Hepatic stellate cell (primary cell): ENCODE results near the gene GNPTAB.

ENCODE experiments used
- DNase-seq: peaks from one replicate; pipeline ENCODE4 v3.0.0; 2011; ENCODE audit warnings: low spot score

Gene GNPTAB

GRCh38 chr12:101804409-101804808, 26.4 kb downstream of the GNPTAB start:
- DNase-seq = no peak

DNA sequence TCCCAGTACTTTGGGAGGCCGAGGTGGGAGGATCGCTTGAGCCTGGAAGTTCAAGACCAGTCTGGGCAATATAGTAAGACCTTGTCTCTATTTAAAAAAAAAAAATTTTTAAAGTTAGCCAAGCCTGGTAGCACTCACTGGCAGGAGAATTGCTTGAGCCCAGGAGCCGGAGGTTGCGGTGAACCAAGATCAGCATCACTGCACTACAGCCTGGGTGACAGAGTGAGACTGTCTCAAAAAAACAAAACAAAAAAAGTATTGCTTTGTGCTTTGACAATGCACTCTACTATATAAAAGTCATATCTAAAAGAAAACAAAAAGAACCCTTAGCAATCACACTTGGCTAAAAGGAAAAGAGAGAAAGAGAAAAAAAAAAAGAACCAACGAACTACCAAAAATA, 26.8 kb downstream of the GNPTAB start:
- DNase-seq = no peak

- no peak for DNase-seq
Observed at GRCh38 chr12:101802486-101802885, 28.3 kb downstream of the GNPTAB start.

- DNase-seq = no peak
Observed at GRCh38 chr12:101799774-101800173, 31.0 kb downstream of the GNPTAB start.

GRCh38 chr12:101795786-101796185, 35.0 kb downstream of the GNPTAB start:
- DNase-seq = no peak

DNA sequence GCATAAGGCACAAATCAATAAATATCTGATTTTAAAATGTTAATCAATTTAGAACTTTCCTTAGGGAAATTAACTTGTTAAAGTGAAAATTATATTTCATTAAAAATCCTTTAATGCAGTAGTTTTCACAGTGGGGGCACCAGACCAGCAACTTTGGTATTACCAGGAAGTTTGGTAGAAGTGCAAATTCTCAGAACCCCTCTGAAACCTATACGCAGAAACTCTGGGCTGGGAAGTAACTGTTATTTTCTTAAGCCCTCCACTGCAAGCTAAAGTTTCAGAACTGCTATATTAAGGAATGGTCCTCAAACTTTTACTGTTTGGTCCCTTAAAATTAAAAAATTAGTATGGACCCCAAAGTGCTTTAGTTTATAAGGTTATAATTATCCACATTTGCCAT, 35.7 kb downstream of the GNPTAB start:
- DNase-seq = no peak

DNA sequence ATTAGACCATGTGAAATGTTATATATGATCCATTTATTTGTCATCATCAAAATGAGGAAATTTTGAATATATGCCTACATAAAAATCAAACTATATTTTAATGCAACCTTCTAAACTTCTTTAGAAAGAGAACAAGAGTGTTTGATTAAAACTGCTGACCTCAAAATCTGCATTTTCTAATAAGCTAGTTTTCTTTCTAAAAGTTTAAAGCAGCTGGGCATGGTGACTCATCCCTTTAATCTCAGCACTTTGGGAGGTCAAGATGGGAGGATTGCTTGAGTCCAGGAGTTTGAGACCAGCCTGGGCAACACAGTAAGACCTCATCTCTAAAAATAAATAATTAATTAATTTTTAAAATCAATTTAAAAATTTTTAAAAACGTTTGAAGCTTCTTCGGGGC, 36.2 kb downstream of the GNPTAB start:
- no peak for DNase-seq

DNA sequence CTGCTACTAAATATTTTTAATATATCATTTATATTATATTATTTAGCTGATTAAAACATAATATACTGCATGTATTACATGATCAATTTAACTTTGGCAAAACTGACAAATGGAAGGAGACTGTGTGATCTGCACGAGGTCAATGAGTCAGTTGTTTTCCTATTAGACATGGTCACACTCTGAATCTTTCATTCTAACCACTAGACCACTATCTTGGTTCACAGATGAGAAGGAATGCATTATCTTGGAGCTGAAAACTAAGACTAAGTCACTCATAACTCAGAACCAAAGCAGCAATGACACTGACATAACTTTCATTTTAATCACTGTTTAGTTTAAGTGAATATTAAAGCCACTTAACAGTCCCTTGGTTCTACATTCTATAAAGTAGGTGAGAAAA, 37.4 kb downstream of the GNPTAB start:
- DNase-seq = peak; percentile 37

- DNase-seq = no peak
Observed at GRCh38 chr12:101792046-101792931, 38.5 kb downstream of the GNPTAB start.

GRCh38 chr12:101789171-101789570, 41.6 kb downstream of the GNPTAB start:
- DNase-seq = no peak

- no peak for DNase-seq
Observed at GRCh38 chr12:101785671-101786070, 45.1 kb downstream of the GNPTAB start.

- DNase-seq = no peak
Observed at GRCh38 chr12:101784376-101784775, 46.4 kb downstream of the GNPTAB start.

- DNase-seq = no peak
Observed at GRCh38 chr12:101783838-101784237, 46.9 kb downstream of the GNPTAB start.

DNA sequence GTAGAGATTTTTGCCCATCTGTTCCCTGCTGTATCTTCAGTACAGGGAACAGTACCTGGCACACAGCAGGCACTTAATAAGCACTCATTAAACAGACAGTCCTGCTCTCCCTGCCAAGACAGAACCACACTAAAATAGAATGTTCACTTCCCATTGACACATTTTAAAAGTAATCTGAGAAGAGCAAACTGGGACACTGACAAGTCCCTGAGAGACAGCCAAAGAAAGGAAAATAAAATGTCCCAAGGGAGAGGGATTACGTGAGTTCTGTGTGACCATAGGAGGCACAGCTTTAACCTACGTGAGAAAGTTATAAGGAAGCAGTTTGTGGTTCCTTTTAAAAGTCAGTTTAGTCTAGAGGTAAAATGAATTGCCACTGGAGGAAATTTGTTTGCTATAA, 47.6 kb downstream of the GNPTAB start:
- DNase-seq = no peak

DNA sequence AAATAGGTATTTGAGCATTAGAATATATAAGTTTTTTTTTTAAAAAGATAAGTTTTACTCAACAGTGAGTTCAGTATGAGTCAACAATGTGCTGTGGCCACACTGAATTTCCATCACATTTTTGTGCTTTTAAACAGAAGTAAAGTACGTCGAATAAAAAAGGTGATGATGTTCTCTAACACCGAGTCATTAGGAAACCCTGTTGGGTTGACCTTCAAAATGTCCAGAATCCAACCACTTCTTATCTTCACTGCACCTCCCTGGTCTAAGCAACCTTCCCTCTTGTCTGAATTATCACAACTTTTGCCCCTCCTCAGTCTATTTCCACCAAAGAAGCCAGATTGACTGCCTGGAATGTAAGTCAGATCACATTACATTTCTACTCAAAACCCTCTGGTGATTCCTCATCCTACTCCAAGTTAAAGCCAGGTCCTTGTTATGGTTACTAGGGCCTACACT, 48.5 kb downstream of the GNPTAB start:
- no peak for DNase-seq

GRCh38 chr12:101781834-101782233, 48.9 kb downstream of the GNPTAB start:
- no peak for DNase-seq

DNA sequence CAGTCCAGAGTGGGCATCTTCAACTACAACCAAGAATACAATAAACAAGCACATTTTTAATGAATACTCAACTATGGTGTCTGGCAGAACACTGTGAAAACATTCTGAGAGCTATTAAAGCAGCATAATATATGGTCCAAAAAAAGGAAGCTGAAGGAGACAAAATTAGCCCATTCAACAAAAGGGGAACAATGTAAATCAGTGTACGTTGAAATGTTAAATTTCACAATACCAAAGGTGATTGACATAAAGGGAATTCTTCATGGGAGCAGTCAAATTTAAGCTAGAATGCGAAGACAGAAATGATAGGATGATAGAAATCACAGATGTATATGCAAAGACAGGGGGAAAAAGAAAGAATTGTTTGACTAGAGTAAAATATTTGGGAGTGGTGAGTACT, 50.2 kb downstream of the GNPTAB start:
- DNase-seq = no peak

DNA sequence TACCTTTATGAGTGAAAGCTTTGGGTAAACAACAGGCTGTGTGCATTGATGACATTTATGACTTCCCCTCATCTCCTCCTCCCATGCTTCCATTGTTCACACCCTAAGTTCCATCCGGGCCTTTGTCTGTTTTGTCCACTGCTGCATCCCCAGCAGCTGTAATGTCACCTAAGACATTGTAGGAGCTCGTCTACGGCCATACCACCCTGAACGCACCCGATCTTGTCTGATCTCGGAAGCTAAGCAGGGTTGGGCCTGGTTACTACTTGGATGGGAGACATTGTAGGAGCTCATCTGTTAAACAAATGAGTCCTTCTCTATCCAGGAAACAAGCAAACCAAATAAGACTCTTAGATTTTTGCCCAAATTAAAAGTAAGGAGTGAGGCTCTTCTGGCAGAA, 51.1 kb downstream of the GNPTAB start:
- DNase-seq = no peak

GRCh38 chr12:101779200-101779599, 51.6 kb downstream of the GNPTAB start:
- no peak for DNase-seq

- no peak for DNase-seq
Observed at GRCh38 chr12:101777978-101778377, 52.8 kb downstream of the GNPTAB start.

- no peak for DNase-seq
Observed at GRCh38 chr12:101777485-101777884, 53.3 kb downstream of the GNPTAB start.

- DNase-seq = no peak
Observed at GRCh38 chr12:101775816-101776215, 54.9 kb downstream of the GNPTAB start.

GRCh38 chr12:101773650-101774162, 57.1 kb downstream of the GNPTAB start:
- DNase-seq = peak; percentile 57
